Sigmoid colon (tissue), 4 donors: ENCODE data around the gene ENPP1.

ENCODE experiments used
- CTCF ChIP-seq, 4 experiments: fragments of 450-650 bp in 3 of 4; fragments of 200-600 bp in 1 of 4; IDR thresholded peaks; one replicate each; pipeline ENCODE4 v1.5.1; 2016 to 2019; ENCODE audit warnings: antibody characterized with exemption in 4 of 4, mild to moderate bottlenecking in 3 of 4, moderate library complexity in 2 of 4
- EP300 ChIP-seq, 4 donors: sonication (generic); formaldehyde crosslinking; IDR thresholded peaks; one replicate each; pipeline ENCODE4 v1.6.1; 2017; ENCODE audit warnings: antibody characterized with exemption in 4 of 4
- POLR2A ChIP-seq, 2 donors: fragments of 450-650 bp; IDR thresholded peaks; one replicate each; pipeline ENCODE4 v1.6.1; 2016; ENCODE audit warnings: antibody characterized with exemption in 2 of 2, mild to moderate bottlenecking in 2 of 2, moderate library complexity in 2 of 2

DNA sequence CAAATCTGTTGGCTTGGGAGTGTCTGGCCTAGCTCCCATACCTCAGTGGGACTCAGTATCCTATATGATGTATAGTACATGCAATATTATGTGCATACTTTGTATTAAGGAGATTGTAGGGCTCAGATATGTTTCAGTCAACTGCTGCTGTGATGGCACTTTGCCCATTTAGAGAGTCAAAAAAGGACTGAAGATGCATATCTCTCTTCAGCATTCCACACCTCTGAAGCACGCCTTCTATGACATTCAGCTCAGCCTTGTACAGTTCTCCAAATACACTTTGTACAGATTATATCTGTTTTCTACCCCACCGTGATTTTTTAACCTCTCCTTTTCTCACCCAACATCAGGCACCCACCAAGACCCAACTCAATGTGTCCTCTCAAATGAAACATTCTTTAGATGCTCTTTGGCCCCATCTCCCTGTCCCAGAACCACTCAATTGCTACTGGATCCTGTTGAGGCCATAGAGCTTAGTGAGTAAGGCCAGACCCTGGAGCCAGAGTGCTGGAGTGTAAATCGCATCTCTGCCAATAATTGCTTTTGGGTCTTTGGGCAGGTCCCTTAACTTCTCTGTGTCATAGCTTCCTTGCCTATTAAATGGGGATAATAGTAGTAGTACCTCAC, 15.6 kb downstream of the ENPP1 start:
- TF ChIP-seq CTCF (IDR thresholded peaks at IDR 0.05): no peak
- no peak for TF ChIP-seq POLR2A (IDR thresholded peaks at IDR 0.05)
- TF ChIP-seq EP300 (IDR thresholded peaks at IDR 0.05): no peak
